DND-41 (cell line): Measurements from ENCODE around the gene NOS1AP.

Experiments
- ATAC-seq: fragments of 200-7000 bp; cut with Tn5 transposase; 3 replicates; pipeline ENCODE4 v1.9.1; 2021; ENCODE audit warnings: low read depth; ENCODE audit not compliant: insufficient read depth
- DNase-seq: peaks from one replicate; pipeline ENCODE4 v3.0.0-alpha.2; 2020
- H2AFZ ChIP-seq: 2 replicates; pipeline ENCODE4 v1.6.0; 2012; ENCODE audit warnings: low read depth, low read length
- H3K27ac ChIP-seq: 2 replicates; pipeline ENCODE4 v1.5.1; 2012; ENCODE audit warnings: low read length, inconsistent platforms
- H3K27me3 ChIP-seq: fragments of 200-600 bp; sonication (generic); 2 replicates; pipeline ENCODE4 v1.6.0; 2012; ENCODE audit warnings: low read length, mild to moderate bottlenecking, inconsistent platforms; ENCODE audit not compliant: insufficient read depth, poor library complexity
- H3K36me3 ChIP-seq: 2 replicates; pipeline ENCODE4 v1.5.1; 2012; ENCODE audit warnings: low read length, inconsistent platforms; ENCODE audit not compliant: insufficient read depth
- H3K4me1 ChIP-seq: 2 replicates; pipeline ENCODE4 v1.5.1; 2012; ENCODE audit warnings: mild to moderate bottlenecking, low read length; ENCODE audit not compliant: insufficient read depth
- H3K4me2 ChIP-seq: 2 replicates; pipeline ENCODE4 v1.6.0; 2012; ENCODE audit warnings: mild to moderate bottlenecking, moderate library complexity, low read length, inconsistent platforms; ENCODE audit not compliant: insufficient read depth
- H3K4me3 ChIP-seq, 2 experiments: fragments of 200-600 bp in 1 of 2; shearing (Covaris generic) in 1 of 2; 2 replicates each; pipeline ENCODE4 v1.5.1; 2012 to 2016; ENCODE audit warnings: inconsistent platforms in 2 of 2, low read length in 2 of 2, mild to moderate bottlenecking in 2 of 2, low read depth in 1 of 2, moderate library complexity in 1 of 2
- H3K79me2 ChIP-seq: 2 replicates; pipeline ENCODE4 v1.6.0; 2012; ENCODE audit warnings: low read length, inconsistent platforms; ENCODE audit not compliant: insufficient read depth
- H3K9ac ChIP-seq: 2 replicates; pipeline ENCODE4 v1.6.0; 2012; ENCODE audit warnings: low read depth, mild to moderate bottlenecking, inconsistent platforms, low read length, moderate library complexity
- H3K9me3 ChIP-seq: 2 replicates; pipeline ENCODE4 v1.5.1; 2012; ENCODE audit warnings: low read length, moderate library complexity, mild to moderate bottlenecking, inconsistent platforms; ENCODE audit not compliant: insufficient read depth, severe bottlenecking
- H4K20me1 ChIP-seq: 2 replicates; pipeline ENCODE4 v1.6.0; 2012; ENCODE audit warnings: low read length; ENCODE audit not compliant: insufficient read depth
- EZH2 ChIP-seq: IDR thresholded peaks from 3 replicates; pipeline ENCODE4 v1.6.1; 2012; ENCODE audit warnings: borderline replicate concordance, low read depth, mild to moderate bottlenecking, moderate library complexity, low read length, inconsistent platforms; ENCODE audit not compliant: severe bottlenecking
- TF ChIP-seq, protein P1 (sequence below): IDR thresholded peaks from 2 replicates; pipeline ENCODE4 v1.5.1; 2012; ENCODE audit warnings: borderline replicate concordance, low read length, moderate library complexity, mild to moderate bottlenecking; ENCODE audit not compliant: poor library complexity, severe bottlenecking; ENCODE audit errors: extremely low read depth

The NOS1AP gene

DNA sequence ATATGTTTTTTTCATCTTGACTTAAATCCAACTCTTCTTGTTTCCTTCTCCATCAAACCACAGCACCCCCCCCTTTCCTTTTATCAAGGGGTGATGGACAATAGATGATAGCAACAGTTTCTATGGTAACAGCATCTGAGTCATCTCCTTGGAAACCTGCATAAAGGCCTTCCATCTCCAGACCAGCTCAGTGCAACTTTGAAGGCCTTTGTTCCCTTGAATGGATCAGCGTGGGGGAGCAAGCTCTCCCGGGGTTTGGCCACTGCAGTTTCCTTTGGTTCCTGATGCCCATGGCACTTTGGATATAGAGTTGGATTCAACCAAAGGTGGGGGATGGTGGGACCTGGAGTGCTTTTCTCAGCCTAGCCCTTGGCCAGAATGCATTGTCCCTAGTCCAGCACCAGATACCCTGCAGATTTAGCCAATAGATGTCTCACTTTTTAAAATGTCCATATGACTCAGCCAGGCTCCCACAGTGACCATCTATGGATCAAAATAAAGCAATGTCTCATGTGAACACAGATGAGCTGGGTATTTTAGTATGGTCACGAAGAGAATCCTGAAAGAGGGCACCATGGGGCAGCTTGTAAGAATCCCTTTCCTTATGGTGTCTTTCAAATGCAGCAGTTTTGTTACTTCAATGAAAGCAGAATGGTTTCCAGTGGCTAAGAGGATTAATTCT is 179.5 kb downstream of the NOS1AP start:
- H3K4me3 ChIP-seq, result no peak overlapping the region
- no peaks in the 10 kb centered on the region for H3K9me3 ChIP-seq
- no peaks in the 10 kb centered on the region for H3K4me1 ChIP-seq
- H3K27me3 ChIP-seq, result no peaks in the 10 kb centered on the region
- H3K79me2 ChIP-seq, result no peaks in the 10 kb centered on the region
- no peak for DNase-seq
- no peak for ATAC-seq
- H3K36me3 ChIP-seq, result no peaks in the 10 kb centered on the region
- H4K20me1 ChIP-seq, result no peaks in the 10 kb centered on the region
- H3K9ac ChIP-seq, result no peak overlapping the region
- H3K27ac ChIP-seq, result no peak overlapping the region
- no peak overlapping the region for H3K4me2 ChIP-seq
- H2AFZ ChIP-seq, result no peak overlapping the region
- TF ChIP-seq, protein P1, sequence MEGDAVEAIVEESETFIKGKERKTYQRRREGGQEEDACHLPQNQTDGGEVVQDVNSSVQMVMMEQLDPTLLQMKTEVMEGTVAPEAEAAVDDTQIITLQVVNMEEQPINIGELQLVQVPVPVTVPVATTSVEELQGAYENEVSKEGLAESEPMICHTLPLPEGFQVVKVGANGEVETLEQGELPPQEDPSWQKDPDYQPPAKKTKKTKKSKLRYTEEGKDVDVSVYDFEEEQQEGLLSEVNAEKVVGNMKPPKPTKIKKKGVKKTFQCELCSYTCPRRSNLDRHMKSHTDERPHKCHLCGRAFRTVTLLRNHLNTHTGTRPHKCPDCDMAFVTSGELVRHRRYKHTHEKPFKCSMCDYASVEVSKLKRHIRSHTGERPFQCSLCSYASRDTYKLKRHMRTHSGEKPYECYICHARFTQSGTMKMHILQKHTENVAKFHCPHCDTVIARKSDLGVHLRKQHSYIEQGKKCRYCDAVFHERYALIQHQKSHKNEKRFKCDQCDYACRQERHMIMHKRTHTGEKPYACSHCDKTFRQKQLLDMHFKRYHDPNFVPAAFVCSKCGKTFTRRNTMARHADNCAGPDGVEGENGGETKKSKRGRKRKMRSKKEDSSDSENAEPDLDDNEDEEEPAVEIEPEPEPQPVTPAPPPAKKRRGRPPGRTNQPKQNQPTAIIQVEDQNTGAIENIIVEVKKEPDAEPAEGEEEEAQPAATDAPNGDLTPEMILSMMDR, result no peak

DNA sequence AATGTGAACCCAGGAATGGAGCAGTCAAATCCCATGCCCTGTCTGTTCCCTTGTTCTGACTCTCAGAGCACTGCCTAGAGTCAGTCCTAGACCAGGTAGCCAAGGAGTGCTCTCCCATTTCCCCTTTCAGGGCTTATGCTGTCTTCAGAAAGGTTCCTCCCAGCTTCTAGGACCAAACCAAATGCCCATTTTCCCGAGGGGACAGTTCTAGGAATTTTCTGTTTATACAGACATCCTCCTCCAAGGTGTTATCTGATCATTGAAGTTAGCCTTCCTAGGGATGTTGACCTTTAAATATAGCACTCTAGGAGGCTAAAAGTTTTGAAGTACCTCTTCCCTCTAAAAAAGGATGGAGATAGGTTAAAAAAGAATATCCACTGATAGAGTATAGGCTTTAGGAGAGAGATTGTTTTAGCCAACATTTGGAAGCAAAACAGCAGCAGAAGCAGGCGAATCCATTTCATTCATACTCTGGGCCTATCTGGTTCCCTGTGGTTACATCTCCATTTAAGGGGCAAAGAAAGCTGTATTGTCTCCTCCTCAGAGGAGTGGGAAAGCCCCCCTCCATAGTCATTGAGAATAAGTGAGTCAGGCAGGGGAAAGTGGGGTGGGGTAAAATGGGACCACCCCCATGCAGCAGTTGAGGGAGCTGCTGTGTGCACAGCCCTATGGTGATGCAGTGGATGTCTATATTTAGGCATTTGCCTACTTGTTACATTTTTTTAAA is 180.7 kb downstream of the NOS1AP start:
- H3K4me2 ChIP-seq, result no peak overlapping the region
- no peak overlapping the region for H3K27ac ChIP-seq
- no peaks in the 10 kb centered on the region for H3K4me1 ChIP-seq
- H3K4me3 ChIP-seq, result no peak overlapping the region
- no peaks in the 10 kb centered on the region for H3K36me3 ChIP-seq
- no peak for ATAC-seq
- DNase-seq, result no peak
- no peak for TF ChIP-seq EZH2
- TF ChIP-seq, protein P1, result no peak
- no peak overlapping the region for H3K9ac ChIP-seq
- no peaks in the 10 kb centered on the region for H3K79me2 ChIP-seq
- no peaks in the 10 kb centered on the region for H3K27me3 ChIP-seq
- no peaks in the 10 kb centered on the region for H4K20me1 ChIP-seq
- H3K9me3 ChIP-seq, result no peaks in the 10 kb centered on the region
- H2AFZ ChIP-seq, result no peak overlapping the region

DNA sequence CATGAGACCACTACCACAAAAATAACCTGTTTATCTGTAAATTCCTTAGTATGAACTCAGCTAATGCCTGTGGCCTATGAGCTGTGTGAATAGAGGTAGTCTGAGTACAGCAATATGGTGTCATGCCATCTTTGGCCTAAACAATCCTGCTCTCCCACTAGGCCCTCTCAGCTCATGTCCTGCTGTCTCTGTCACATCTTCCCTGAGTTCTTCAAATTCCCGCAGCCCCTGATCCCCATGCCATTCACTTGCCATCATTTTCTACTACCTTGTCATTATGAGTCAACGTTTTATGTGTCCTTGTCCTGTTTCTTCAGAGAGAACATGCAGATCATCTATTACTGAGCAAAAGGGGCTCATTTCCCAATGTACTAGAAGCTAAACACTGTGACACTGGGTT is 181.6 kb downstream of the NOS1AP start:
- no peak overlapping the region for H3K9ac ChIP-seq
- no peaks in the 10 kb centered on the region for H3K27me3 ChIP-seq
- TF ChIP-seq, protein P1, result no peak
- TF ChIP-seq EZH2, result no peak
- H3K36me3 ChIP-seq, result no peaks in the 10 kb centered on the region
- no peak overlapping the region for H3K4me3 ChIP-seq
- DNase-seq (no peak), ATAC-seq (no peak)
- H3K79me2 ChIP-seq, result no peaks in the 10 kb centered on the region
- H2AFZ ChIP-seq, result no peak overlapping the region
- no peaks in the 10 kb centered on the region for H3K4me1 ChIP-seq
- no peaks in the 10 kb centered on the region for H3K9me3 ChIP-seq
- H3K27ac ChIP-seq, result no peak overlapping the region
- H4K20me1 ChIP-seq, result no peaks in the 10 kb centered on the region
- H3K4me2 ChIP-seq, result no peak overlapping the region
